Progenitor cell of endocrine pancreas (in vitro differentiated cells): Measurements from ENCODE around the gene ASIC4. TPM values are rescaled to one million over a fixed set of nuclear protein-coding genes. Genes with fewer than 3 reads are reported as not detected.

Source experiments
- DNase-seq: peaks from one replicate; pipeline ENCODE4 v3.0.0; 2021; ENCODE audit warnings: low spot score; ENCODE audit not compliant: unreplicated experiment
- H3K27ac Mint-ChIP-seq: 2 replicates; pipeline ENCODE4 v1.8.0; 2021; ENCODE audit warnings: mild to moderate bottlenecking, moderate library complexity, mixed read lengths
- H3K27me3 Mint-ChIP-seq: 2 replicates; pipeline ENCODE4 v1.8.0; 2021; ENCODE audit warnings: mixed read lengths
- H3K36me3 Mint-ChIP-seq: 2 replicates; pipeline ENCODE4 v1.8.0; 2022; ENCODE audit warnings: mixed read lengths; ENCODE audit not compliant: insufficient read depth
- H3K4me1 Mint-ChIP-seq: 2 replicates; pipeline ENCODE4 v1.8.0; 2021; ENCODE audit warnings: low read depth, mixed read lengths
- H3K4me3 Mint-ChIP-seq: 2 replicates; pipeline ENCODE4 v1.8.0; 2021; ENCODE audit warnings: low read depth, mild to moderate bottlenecking, moderate library complexity, mixed read lengths
- H3K9me3 Mint-ChIP-seq: 2 replicates; pipeline ENCODE4 v1.8.0; 2021; ENCODE audit warnings: low read depth, mixed read lengths
- CTCF ChIP-seq: fragments of 200-600 bp; sonication (generic); IDR thresholded peaks from one replicate; pipeline ENCODE4 v1.5.0; 2021; ENCODE audit warnings: antibody characterized with exemption, mild to moderate bottlenecking; ENCODE audit not compliant: unreplicated experiment
- total RNA-seq: library from RNA; stranded (reverse); gene quantifications from 2 replicates; pipeline ENCODE4 v1.2.1, GENCODE V29; 2021

ASIC4 gene
- total RNA-seq, 1 donor from 2014 or later, result 5.1 TPM

GRCh38 chr2:219541611-219542180 is 27.4 kb downstream of the ASIC4 start:
- no peaks in the 10 kb centered on the region for H3K9me3 Mint-ChIP-seq
- peaks cover 19% of the 10 kb centered on the region for H3K27me3 Mint-ChIP-seq
- H3K36me3 Mint-ChIP-seq, result peaks cover 13% of the 10 kb centered on the region
- TF ChIP-seq CTCF, result peak; percentile 99
- H3K27ac Mint-ChIP-seq, result peak overlapping the region; percentile 84
- peak; percentile 90 for DNase-seq
- peaks cover 19% of the 10 kb centered on the region for H3K4me1 Mint-ChIP-seq
- H3K4me3 Mint-ChIP-seq, result peak overlapping the region; percentile 88

GRCh38 chr2:219542931-219543595 is 28.8 kb downstream of the ASIC4 start:
- no peak for TF ChIP-seq CTCF
- peak overlapping the region; percentile 88 for H3K4me3 Mint-ChIP-seq
- no peaks in the 10 kb centered on the region for H3K9me3 Mint-ChIP-seq
- H3K27ac Mint-ChIP-seq, result peak overlapping the region; percentile 84
- H3K36me3 Mint-ChIP-seq, result peaks cover 16% of the 10 kb centered on the region
- peaks cover 19% of the 10 kb centered on the region for H3K27me3 Mint-ChIP-seq
- DNase-seq, result no peak
- peaks cover 17% of the 10 kb centered on the region for H3K4me1 Mint-ChIP-seq

- DNase-seq, result peak; percentile 98
- H3K27ac Mint-ChIP-seq, result peak within 1 kb of the TSS; percentile 87
- H3K9me3 Mint-ChIP-seq, result no peaks in the 10 kb centered on the region
These were observed 29.5 kb downstream of the ASIC4 start, which contains the start of the genes CHPF and TMEM198 for GRCh38 chr2:219543596-219544358. TSS of gene CHPF (minus strand) at chr2:219543809. CDS start at chr2:219543538, 271 bp downstream. TSS of gene TMEM198 (plus strand) at chr2:219544028. CDS start at chr2:219544728, 700 bp downstream.

GRCh38 chr2:219544567-219544966 is 30.3 kb downstream of the ASIC4 start:
- DNase-seq, result no peak
- H3K27me3 Mint-ChIP-seq, result peaks cover 32% of the 10 kb centered on the region
- peaks cover 15% of the 10 kb centered on the region for H3K36me3 Mint-ChIP-seq
- peak overlapping the region; percentile 75 for H3K27ac Mint-ChIP-seq
- H3K4me1 Mint-ChIP-seq, result peaks cover 16% of the 10 kb centered on the region
- H3K9me3 Mint-ChIP-seq, result no peaks in the 10 kb centered on the region
- peak overlapping the region; percentile 82 for H3K4me3 Mint-ChIP-seq
- TF ChIP-seq CTCF, result no peak

More at GRCh38 chr2:219543596-219544358, 29.5 kb downstream of the ASIC4 start, which contains the start of the genes CHPF and TMEM198:
- H3K4me3 Mint-ChIP-seq, result peak within 1 kb of the TSS; percentile 88
- H3K36me3 Mint-ChIP-seq, result peaks cover 19% of the 10 kb centered on the region
- peaks cover 27% of the 10 kb centered on the region for H3K27me3 Mint-ChIP-seq
- peaks cover 16% of the 10 kb centered on the region for H3K4me1 Mint-ChIP-seq
- TF ChIP-seq CTCF, result no peak

- H3K27ac Mint-ChIP-seq, result no peak overlapping the region
- no peak for TF ChIP-seq CTCF
- H3K36me3 Mint-ChIP-seq, result peaks cover 13% of the 10 kb centered on the region
- no peak overlapping the region for H3K4me3 Mint-ChIP-seq
- no peaks in the 10 kb centered on the region for H3K9me3 Mint-ChIP-seq
- peaks cover 37% of the 10 kb centered on the region for H3K27me3 Mint-ChIP-seq
- no peak for DNase-seq
- H3K4me1 Mint-ChIP-seq, result peaks cover 16% of the 10 kb centered on the region
These were observed 31.1 kb downstream of the ASIC4 start for GRCh38 chr2:219545295-219545942.
